Astrocyte of the cerebellum (primary cell): ENCODE data around the gene MTSS2.
A peak's percentile ranks its signal among the peaks of the same experiment; 100 is the strongest.

Experiments
- DNase-seq: peaks from one replicate; pipeline ENCODE4 v3.0.0-alpha.2; 2011; ENCODE audit warnings: low read depth
- H3K4me3 ChIP-seq: 2 replicates; pipeline ENCODE4 v1.5.1; 2011; ENCODE audit warnings: mild to moderate bottlenecking, low read depth, low read length, moderate library complexity
- CTCF ChIP-seq: IDR thresholded peaks from 2 replicates; pipeline ENCODE4 v1.5.1; 2012; ENCODE audit warnings: low read length, low read depth, moderate library complexity, mild to moderate bottlenecking; ENCODE audit errors: missing control alignments
- in situ Hi-C: cut with HindIII; loops from 2 replicates; pipeline ENCODE4 v1.10.0; 2017; ENCODE audit warnings: low sequenced_read_pairs

Gene MTSS2

GRCh38 chr16:70696355-70696754 lies 10.5 kb upstream of the MTSS2 start:
- no peak overlapping the region for H3K4me3 ChIP-seq
- TF ChIP-seq CTCF: no peak
- in situ Hi-C loops: loop anchor here (5.0 kb wide), 1 partner anchor 66 kb away; no protein-coding TSS in a partner anchor
- DNase-seq: no peak

GRCh38 chr16:70695331-70696070 lies 9.6 kb upstream of the MTSS2 start:
- in situ Hi-C loops: loop anchor here (5.0 kb wide), 1 partner anchor 67 kb away; no protein-coding TSS in a partner anchor
- no peak for DNase-seq
- no peak for TF ChIP-seq CTCF
- H3K4me3 ChIP-seq: no peak overlapping the region

GRCh38 chr16:70694868-70695218 lies 9.0 kb upstream of the MTSS2 start:
- TF ChIP-seq CTCF: no peak
- in situ Hi-C loops: loop anchor here (5.0 kb wide), 1 partner anchor 67 kb away; no protein-coding TSS in a partner anchor
- DNase-seq: no peak
- no peak overlapping the region for H3K4me3 ChIP-seq

- no peak for TF ChIP-seq CTCF
- in situ Hi-C loops: no loop called here
- no peak overlapping the region for H3K4me3 ChIP-seq
- DNase-seq: peak; percentile 44
These were observed 8.4 kb upstream of the MTSS2 start for GRCh38 chr16:70694088-70694867.

- no peak for DNase-seq
- no peak for TF ChIP-seq CTCF
- no peak overlapping the region for H3K4me3 ChIP-seq
- in situ Hi-C loops: no loop called here
These were observed 7.2 kb upstream of the MTSS2 start for GRCh38 chr16:70692873-70693671.
